ENCODE results near the gene TRPM2. TPM values are rescaled to one million over a fixed set of nuclear protein-coding genes. Genes with fewer than 3 reads are reported as not detected.

TRPM2 gene
- total and polyA plus RNA-seq, 2 of the 4 experiments (the other 2 are of a cell fraction) = not detected

GRCh38 chr21:44439211-44439600 is 85.8 kb downstream of the TRPM2 start:
- H2AFZ ChIP-seq (replicated peaks; ENCODE audit: low read length, poor library complexity) = no peak overlapping the region
- TF ChIP-seq USF2 (IDR thresholded peaks at IDR 0.05; ENCODE audit: low read depth, low read length) = no peak
- no peak for TF ChIP-seq NFE2L2 (IDR thresholded peaks at IDR 0.05; ENCODE audit: low read depth, low read length)
- TF ChIP-seq MAFK (IDR thresholded peaks at IDR 0.05; ENCODE audit: low read depth, low read length) = no peak
- no peak for TF ChIP-seq CHD1 (IDR thresholded peaks at IDR 0.05; ENCODE audit: low read depth, low read length)
- TF ChIP-seq MXI1 (IDR thresholded peaks at IDR 0.05; ENCODE audit: borderline replicate concordance, low read depth, low read length) = no peak
- TF ChIP-seq POLR2A (IDR thresholded peaks at IDR 0.05; ENCODE audit: low read depth, low read length) = no peak
- TF ChIP-seq CTCF (conservative IDR thresholded peaks at IDR 0.05; ENCODE audit: low read depth, low read length) = no peak
- TF ChIP-seq CEBPB (IDR thresholded peaks at IDR 0.05; ENCODE audit: low read depth, low read length) = no peak
- no peak for TF ChIP-seq RCOR1 (IDR thresholded peaks at IDR 0.05; ENCODE audit: insufficient replicate concordance, low read length)
- TF ChIP-seq SMC3 (IDR thresholded peaks at IDR 0.05; ENCODE audit: low read depth, low read length) = no peak
- no peak for TF ChIP-seq FOS (IDR thresholded peaks at IDR 0.05; ENCODE audit: low read depth, low read length)
- TF ChIP-seq MAZ (IDR thresholded peaks at IDR 0.05; ENCODE audit: borderline replicate concordance, low read depth, low read length) = no peak
- TF ChIP-seq, protein P1, sequence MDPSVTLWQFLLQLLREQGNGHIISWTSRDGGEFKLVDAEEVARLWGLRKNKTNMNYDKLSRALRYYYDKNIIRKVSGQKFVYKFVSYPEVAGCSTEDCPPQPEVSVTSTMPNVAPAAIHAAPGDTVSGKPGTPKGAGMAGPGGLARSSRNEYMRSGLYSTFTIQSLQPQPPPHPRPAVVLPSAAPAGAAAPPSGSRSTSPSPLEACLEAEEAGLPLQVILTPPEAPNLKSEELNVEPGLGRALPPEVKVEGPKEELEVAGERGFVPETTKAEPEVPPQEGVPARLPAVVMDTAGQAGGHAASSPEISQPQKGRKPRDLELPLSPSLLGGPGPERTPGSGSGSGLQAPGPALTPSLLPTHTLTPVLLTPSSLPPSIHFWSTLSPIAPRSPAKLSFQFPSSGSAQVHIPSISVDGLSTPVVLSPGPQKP (IDR thresholded peaks at IDR 0.05; ENCODE audit: borderline replicate concordance, low read depth, low read length) = no peak
- TF ChIP-seq RFX5 (IDR thresholded peaks at IDR 0.05; ENCODE audit: low read depth, low read length) = no peak
- no peak for TF ChIP-seq RAD21 (IDR thresholded peaks at IDR 0.05; ENCODE audit: low read length)
- no peak for TF ChIP-seq BHLHE40 (IDR thresholded peaks at IDR 0.05; ENCODE audit: low read depth, low read length)
- H3K9me1 ChIP-seq (ENCODE audit: insufficient read depth, low read length) = no peaks in the 10 kb centered on the region
- H3K36me3 ChIP-seq (ENCODE audit: control insufficient read depth, insufficient read depth, low read length) = no peaks in the 10 kb centered on the region
- H4K5ac ChIP-seq (ENCODE audit: low read depth, low read length) = no peak overlapping the region
- peaks cover 8% of the 10 kb centered on the region for H3K9me3 ChIP-seq (ENCODE audit: control insufficient read depth, insufficient read depth, low read length)
- 60% methylated on average over 6 of the region's 11 CpGs; no CpG with 5 or more reads in 1 of the 2 experiments for WGBS, 2 experiments (ENCODE audit: extremely low coverage in 2 of 2, insufficient read length in 1 of 2)
- no peak overlapping the region for H2BK15ac ChIP-seq (ENCODE audit: low read depth, low read length)
- no peak overlapping the region for H3K27ac ChIP-seq (ENCODE audit: insufficient read depth, low read length)
- H3K4ac ChIP-seq (ENCODE audit: low read depth, low read length) = no peak overlapping the region
- H2BK120ac ChIP-seq (ENCODE audit: low read depth, low read length) = no peak overlapping the region
- no peak overlapping the region for H3K23ac ChIP-seq (ENCODE audit: low read depth, low read length)
- POLR2A ChIA-PET (ENCODE audit: unreplicated experiment) = no interaction called here
- H4K20me1 ChIP-seq (ENCODE audit: insufficient read depth, low read length) = no peaks in the 10 kb centered on the region
- no peaks in the 10 kb centered on the region for H3K79me1 ChIP-seq (ENCODE audit: low read depth in 1 of 2, low read length in 2 of 2)
- H2AK5ac ChIP-seq (ENCODE audit: low read depth, low read length) = no peak overlapping the region
- no peak overlapping the region for H3K4me2 ChIP-seq (ENCODE audit: low read depth, low read length)
- H3K9ac ChIP-seq (ENCODE audit: low read depth, low read length) = no peak overlapping the region
- in situ Hi-C loops (cut with MboI; ENCODE audit: low sequenced_read_pairs) = no loop called here
- H2BK5ac ChIP-seq (ENCODE audit: low read depth, low read length, poor library complexity, severe bottlenecking) = no peak overlapping the region
- H3K4me1 ChIP-seq (ENCODE audit: control insufficient read depth, insufficient read depth, low read length) = no peaks in the 10 kb centered on the region
- dilution Hi-C loops (cut with HindIII; ENCODE audit: low sequenced_read_pairs, unreplicated experiment) = no loop called here
- no peak overlapping the region for H4K8ac ChIP-seq (ENCODE audit: low read depth in 2 of 2, low read length in 2 of 2)
- no peak overlapping the region for H4K91ac ChIP-seq (ENCODE audit: insufficient read depth, low read depth, low read length)
- H3K4me3 ChIP-seq (ENCODE audit: insufficient read depth, low read depth, low read length) = no peak overlapping the region
- CTCF ChIA-PET = no interaction called here
- H3K14ac ChIP-seq (replicated peaks; ENCODE audit: low read depth, low read length) = no peak overlapping the region
- intact Hi-C loops (cut with micrococcal nuclease) = no loop called here
- DNase-seq (no peak), ATAC-seq (ENCODE audit: low read depth) (no peak)
- no peak overlapping the region for H2BK20ac ChIP-seq (ENCODE audit: low read depth, low read length)
- no peak overlapping the region for H2AK9ac ChIP-seq (replicated peaks; ENCODE audit: low read depth, low read length, poor library complexity)
- no TSS peak for BruUV-seq (replicated peaks)
- H3K27me3 ChIP-seq (ENCODE audit: control insufficient read depth, insufficient read depth, low read length) = no peaks in the 10 kb centered on the region
- no peak overlapping the region for H3K18ac ChIP-seq (ENCODE audit: low read depth, low read length)
- H3K56ac ChIP-seq (ENCODE audit: extremely low read depth, insufficient read depth, low read length) = no peak overlapping the region

All from IMR-90 (cell line).